Measurements from ENCODE around the gene MAP7. TPM values are rescaled to one million over a fixed set of nuclear protein-coding genes. Genes with fewer than 3 reads are reported as not detected.

MAP7 gene
- 37.3 and 48.5 TPM in 2 replicates for total RNA-seq

GRCh38 chr6:136550330-136551071, at the start of gene MAP7:
MAP7 (minus strand) TSS chr6:136550422; CDS start chr6:136550408, 14 bp downstream.

Other genes with a start within 250 kb of the MAP7 start
- 6.8 and 22.4 TPM in 2 replicates for gene MAP3K5, start 242.1 kb upstream of the MAP7 start, total RNA-seq

Data from nasal cavity respiratory epithelium epithelial cell of viscerocranial mucosa (primary cell).